NCI-H69 (cell line): ENCODE results near the gene LINC00305.

Experiments used
- DNase-seq: peaks from one replicate; lab custom pipeline; 2025; lab: John Stamatoyannopoulos, UW

The LINC00305 gene

DNA sequence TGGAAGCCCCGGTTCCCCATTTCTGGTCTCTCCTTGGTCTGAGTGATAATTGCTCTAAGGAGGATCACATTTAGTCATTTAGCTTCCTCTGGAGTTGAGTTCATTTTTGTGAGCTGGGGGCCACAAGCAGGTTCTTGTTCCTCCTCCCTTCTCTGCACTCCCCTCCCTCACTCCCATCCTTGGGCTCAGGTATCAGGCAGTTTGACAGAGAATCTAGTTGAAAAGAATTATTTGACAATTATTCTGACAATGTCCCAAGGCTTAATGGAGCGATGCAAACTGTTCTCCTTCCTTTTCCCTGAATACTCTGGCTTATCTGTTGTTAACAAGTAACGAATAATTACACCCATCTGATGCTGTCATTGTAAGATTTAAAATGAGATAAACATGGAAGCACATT is 117.5 kb downstream of the LINC00305 start:
- DNase-seq: no peak
